ENCODE results near the gene CDKAL1.
"Not testable (repeated sequence)": the region's sequence is repeated elsewhere in the genome, so short reads cannot be mapped to it uniquely, and the experiment has no call there.

Gene CDKAL1

GRCh38 chr6:20594299-20594853 lies 60.1 kb downstream of the CDKAL1 start:
- not testable (repeated sequence) for DNase-seq (ENCODE audit: low read depth in 2 of 2)

GRCh38 chr6:20599302-20600051 lies 65.2 kb downstream of the CDKAL1 start:
- no peak for DNase-seq (ENCODE audit: low read depth in 2 of 2)

DNA sequence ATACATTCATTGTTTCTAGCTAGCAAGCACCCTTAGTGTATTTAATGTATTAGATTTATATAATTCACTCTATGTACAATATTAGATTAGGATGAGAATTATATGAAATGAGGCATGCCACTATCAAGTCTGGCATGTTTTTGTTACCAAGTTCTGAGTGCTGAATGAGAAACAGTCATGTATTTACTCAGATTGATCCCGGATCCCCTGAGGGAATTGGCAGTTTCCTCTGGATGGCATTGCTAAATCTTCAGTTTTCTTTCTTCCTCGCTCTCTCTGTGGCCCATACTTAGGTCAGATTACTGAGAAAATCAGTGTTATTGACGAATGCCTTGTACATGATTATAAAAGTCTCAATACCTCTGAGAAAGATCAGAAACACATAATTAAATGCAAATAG lies 66.6 kb downstream of the CDKAL1 start:
- DNase-seq (ENCODE audit: low read depth in 2 of 2): no peak

- DNase-seq (ENCODE audit: low read depth in 2 of 2): no peak
These were observed 69.9 kb downstream of the CDKAL1 start for GRCh38 chr6:20604159-20604558.

- no peak for DNase-seq (ENCODE audit: low read depth in 2 of 2)
These were observed 70.8 kb downstream of the CDKAL1 start for GRCh38 chr6:20605061-20605460.

DNA sequence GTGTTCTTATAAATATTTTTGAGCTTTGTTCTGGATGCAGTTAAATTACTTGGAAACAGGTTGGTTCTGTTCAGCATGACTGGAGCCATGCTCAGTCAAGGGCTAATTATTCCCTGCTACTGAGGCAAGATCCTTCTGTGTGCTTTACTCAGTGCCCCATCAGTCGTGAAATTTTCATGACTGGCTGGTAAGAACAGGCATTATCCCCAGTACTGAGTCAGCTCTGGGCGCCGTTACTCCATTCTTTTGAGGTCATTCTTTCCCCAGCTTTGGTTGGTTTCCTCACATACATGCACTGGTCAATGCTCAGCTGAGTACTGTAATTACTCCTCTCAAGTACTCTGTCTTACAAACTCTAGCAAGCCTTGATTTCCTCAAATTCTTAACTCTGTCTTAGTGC lies 71.3 kb downstream of the CDKAL1 start:
- no peak for DNase-seq (ENCODE audit: low read depth in 2 of 2)

DNA sequence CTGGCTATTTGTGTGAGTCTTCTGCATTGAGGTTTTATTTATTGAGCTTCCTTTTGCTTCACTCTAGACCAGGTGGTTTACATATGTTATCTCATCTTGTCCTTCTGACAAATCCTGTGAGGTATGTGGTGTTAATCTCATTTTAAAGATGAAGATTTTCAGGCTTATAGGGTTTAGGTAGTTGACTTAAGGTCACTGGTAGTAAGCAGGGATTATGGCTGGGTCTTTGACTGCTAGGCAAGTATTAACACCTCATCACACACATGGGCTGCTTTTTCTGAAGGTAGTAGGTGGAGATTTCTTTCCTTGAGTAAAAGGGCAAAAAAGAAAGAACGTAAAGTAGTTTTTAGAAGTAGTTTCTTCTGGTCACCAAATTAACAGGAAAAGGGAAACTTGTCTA lies 72.6 kb downstream of the CDKAL1 start:
- no peak for DNase-seq (ENCODE audit: low read depth in 2 of 2)

DNA sequence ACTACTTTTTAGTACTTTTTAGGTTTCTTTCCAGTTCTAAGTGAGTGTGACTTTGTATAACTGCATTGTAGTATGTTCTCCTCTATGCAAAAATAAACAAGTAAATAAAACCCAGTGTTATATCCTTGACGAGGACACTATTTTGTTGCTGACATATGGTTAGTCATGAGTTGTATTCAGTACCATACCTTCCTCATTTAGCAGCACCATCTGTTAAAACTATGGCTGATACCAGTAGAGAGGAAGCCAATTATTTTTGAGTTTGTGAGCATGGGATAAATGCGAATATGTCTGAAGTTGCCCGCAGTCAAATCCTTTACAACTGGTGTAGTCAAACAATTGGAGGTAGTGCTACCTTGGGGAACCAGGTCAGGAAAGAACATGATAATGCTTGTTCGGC lies 74.1 kb downstream of the CDKAL1 start:
- DNase-seq (ENCODE audit: low read depth in 2 of 2): no peak

GRCh38 chr6:20608905-20609304 lies 74.6 kb downstream of the CDKAL1 start:
- no peak for DNase-seq (ENCODE audit: low read depth in 2 of 2)

GRCh38 chr6:20609924-20610323 lies 75.7 kb downstream of the CDKAL1 start:
- not testable (repeated sequence) for DNase-seq (ENCODE audit: low read depth in 2 of 2)

GRCh38 chr6:20610636-20611370 lies 76.5 kb downstream of the CDKAL1 start:
- DNase-seq (ENCODE audit: low read depth in 2 of 2): no peak

DNA sequence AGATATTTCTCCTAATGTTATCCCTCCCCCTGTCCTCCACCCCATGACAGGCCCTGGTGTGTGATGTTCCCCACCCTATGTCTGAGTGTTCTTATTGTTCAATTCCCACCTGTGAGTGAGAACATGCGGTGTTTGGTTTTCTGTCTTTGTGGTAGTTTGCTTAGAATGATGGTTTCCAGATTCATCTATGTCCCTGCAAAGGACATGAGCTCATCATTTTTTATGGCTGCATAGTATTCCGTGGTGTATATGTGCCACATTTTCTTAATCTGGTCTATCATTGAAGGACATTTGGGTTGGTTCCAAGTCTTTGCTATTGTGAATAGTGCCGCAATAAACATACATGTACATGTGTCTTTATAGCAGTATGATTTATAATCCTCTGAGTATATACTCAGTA lies 83.3 kb downstream of the CDKAL1 start:
- not testable (repeated sequence) for DNase-seq (ENCODE audit: low read depth in 2 of 2)

DNA sequence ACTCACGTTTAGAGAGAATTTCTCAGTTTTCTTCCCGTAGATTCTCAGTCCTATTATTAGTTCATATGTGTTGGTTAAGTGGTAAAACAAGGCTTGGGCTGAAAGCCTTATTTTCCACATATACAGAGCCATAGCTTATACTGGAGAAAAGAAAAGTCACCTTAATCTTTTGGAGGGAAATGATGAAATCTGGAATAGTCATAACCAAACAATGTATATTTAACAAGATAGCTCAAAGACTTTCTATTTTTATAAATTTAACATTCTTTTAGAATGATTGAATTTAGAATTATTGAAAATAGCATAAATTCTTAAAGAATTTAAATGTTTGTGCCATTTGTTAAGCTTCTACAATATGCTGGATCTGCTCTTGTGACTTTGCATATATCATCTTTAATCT lies 85.8 kb downstream of the CDKAL1 start:
- no peak for DNase-seq (ENCODE audit: low read depth in 2 of 2)

GRCh38 chr6:20623761-20624160 lies 89.5 kb downstream of the CDKAL1 start:
- DNase-seq (ENCODE audit: low read depth in 2 of 2): no peak

- no peak for DNase-seq (ENCODE audit: low read depth in 2 of 2)
These were observed 91.9 kb downstream of the CDKAL1 start for GRCh38 chr6:20626165-20626564.

DNA sequence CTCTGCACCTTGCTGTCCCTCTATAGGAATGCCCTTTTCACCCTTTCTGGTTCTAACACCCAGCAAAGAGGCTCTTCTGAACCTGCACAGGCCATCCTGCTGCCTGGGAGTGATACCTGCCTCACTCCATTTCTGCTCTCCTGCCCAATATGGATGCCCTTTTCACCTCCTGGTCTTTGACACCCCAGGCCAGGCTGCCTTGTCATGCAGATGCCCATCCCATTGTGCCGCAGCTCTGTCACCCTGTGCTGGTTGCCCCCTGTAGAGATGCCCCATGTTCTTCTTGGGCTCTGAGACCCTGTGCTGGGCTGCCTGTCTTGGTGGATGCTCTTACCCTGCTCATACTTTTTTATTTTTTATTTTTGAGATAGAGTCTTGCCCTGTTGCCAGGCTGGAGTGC lies 95.3 kb downstream of the CDKAL1 start:
- no peak for DNase-seq (ENCODE audit: low read depth in 2 of 2)

- DNase-seq (ENCODE audit: low read depth in 2 of 2): no peak
These were observed 95.9 kb downstream of the CDKAL1 start for GRCh38 chr6:20630136-20630535.

- DNase-seq (ENCODE audit: low read depth in 2 of 2): no peak
These were observed 96.6 kb downstream of the CDKAL1 start for GRCh38 chr6:20630617-20631548.

- DNase-seq (ENCODE audit: low read depth in 2 of 2): no peak
These were observed 97.3 kb downstream of the CDKAL1 start for GRCh38 chr6:20631549-20631924.

- no peak for DNase-seq (ENCODE audit: low read depth in 2 of 2)
These were observed 98.4 kb downstream of the CDKAL1 start for GRCh38 chr6:20632696-20633095.

DNA sequence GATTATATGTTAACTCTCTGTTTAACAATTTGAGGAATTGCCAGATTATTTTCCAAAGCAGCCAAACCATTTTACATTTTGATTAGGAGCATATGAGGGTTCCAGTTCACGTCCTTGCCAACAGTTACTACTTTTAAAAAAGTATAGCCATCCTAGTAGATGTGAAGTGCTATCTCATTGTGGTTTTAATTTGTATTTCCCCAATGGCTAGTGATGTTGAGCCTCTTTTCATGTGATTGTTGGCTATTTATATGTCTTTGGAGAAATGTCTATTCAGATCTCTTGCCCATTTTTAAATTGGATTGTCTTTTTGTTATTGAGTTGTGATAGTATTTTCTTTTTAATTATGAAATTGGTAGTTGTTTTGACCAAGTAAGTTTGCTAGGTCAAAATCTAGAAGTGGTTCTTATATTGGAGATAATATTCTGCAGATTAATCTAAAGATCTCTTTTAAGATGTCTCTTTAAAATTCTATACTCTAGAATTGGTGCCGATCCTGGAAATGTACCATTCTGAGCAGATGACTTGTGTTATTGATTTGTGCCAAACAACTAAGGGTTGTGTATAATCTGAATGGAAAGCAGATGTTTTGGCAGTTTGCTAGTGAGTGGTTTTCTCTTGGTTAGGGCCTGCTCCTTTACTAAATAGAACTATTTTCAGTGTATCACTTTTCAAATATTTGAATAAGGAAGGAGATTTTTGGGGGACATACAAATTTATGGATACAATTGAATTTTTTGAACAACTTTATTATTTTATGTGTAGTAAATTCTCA lies 99.5 kb downstream of the CDKAL1 start:
- no peak for DNase-seq (ENCODE audit: low read depth in 2 of 2)

Measured in stimulated activated CD4-positive, alpha-beta T cell treated with anti-CD3 and anti-CD28 coated beads, Interleukin-4, amount 100 ng/mL, for 48 hours (primary cell).